IPS-15b (cell line): ENCODE data around the gene VWA3B.
"Not testable (repeated sequence)": the region's sequence is repeated elsewhere in the genome, so short reads cannot be mapped to it uniquely, and the experiment has no call there.

Source experiments
- H3K27me3 ChIP-seq: one replicate; pipeline ENCODE4 v1.6.1; 2013; ENCODE audit warnings: low read length; ENCODE audit not compliant: control insufficient read depth, insufficient read depth
- H3K36me3 ChIP-seq: one replicate; pipeline ENCODE4 v1.6.1; 2013; ENCODE audit warnings: low read length; ENCODE audit not compliant: control insufficient read depth, insufficient read depth
- H3K4me1 ChIP-seq: one replicate; pipeline ENCODE4 v1.6.1; 2013; ENCODE audit warnings: mild to moderate bottlenecking, low read length; ENCODE audit not compliant: control insufficient read depth, insufficient read depth
- H3K4me3 ChIP-seq: one replicate; pipeline ENCODE4 v1.5.1; 2013; ENCODE audit warnings: low read depth, low read length
- H3K9ac ChIP-seq: one replicate; pipeline ENCODE4 v1.6.1; 2013; ENCODE audit warnings: low read depth, mild to moderate bottlenecking, low read length
- H3K9me3 ChIP-seq: one replicate; pipeline ENCODE4 v1.6.1; 2013; ENCODE audit warnings: mild to moderate bottlenecking, low read length; ENCODE audit not compliant: control insufficient read depth, insufficient read depth

Gene VWA3B

GRCh38 chr2:98090951-98091350, 4.0 kb downstream of the VWA3B start:
- Histone ChIP-seq H3K9me3 (no peaks in the 10 kb centered on the region), H3K9ac (no peak overlapping the region), H3K36me3 (no peaks in the 10 kb centered on the region), H3K4me1 (peaks cover 4% of the 10 kb centered on the region), H3K4me3 (no peak overlapping the region), H3K27me3 (peaks cover 25% of the 10 kb centered on the region)

DNA sequence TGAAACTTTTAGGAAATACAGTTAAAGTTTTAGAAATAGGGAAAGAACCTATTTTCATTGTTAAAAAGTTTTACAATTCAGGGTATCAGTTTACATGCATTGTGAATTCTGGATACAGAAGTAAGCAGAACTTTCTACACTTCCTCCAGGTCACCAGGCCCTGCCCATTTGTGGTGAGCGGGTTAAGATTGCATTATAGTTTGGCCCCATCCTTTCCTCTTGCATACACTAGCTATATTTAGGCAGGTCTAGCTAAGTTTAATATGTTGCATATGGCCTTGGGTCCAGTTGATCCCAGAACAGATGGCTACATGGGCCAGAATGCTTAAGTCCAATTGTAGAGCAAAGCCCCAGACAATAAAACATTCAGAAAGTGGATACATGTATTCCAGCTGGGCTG, 4.8 kb downstream of the VWA3B start:
- no peaks in the 10 kb centered on the region for H3K4me1 ChIP-seq
- H3K9me3 ChIP-seq, result no peaks in the 10 kb centered on the region
- H3K9ac ChIP-seq, result no peak overlapping the region
- H3K27me3 ChIP-seq, result peaks cover 19% of the 10 kb centered on the region
- H3K4me3 ChIP-seq, result no peak overlapping the region
- no peaks in the 10 kb centered on the region for H3K36me3 ChIP-seq

- no peak overlapping the region for H3K4me3 ChIP-seq
- H3K9ac ChIP-seq, result no peak overlapping the region
- H3K27me3 ChIP-seq, result peaks cover 8% of the 10 kb centered on the region
- no peaks in the 10 kb centered on the region for H3K9me3 ChIP-seq
- no peaks in the 10 kb centered on the region for H3K36me3 ChIP-seq
- no peaks in the 10 kb centered on the region for H3K4me1 ChIP-seq
Measured at GRCh38 chr2:98093146-98093545, 6.2 kb downstream of the VWA3B start.

DNA sequence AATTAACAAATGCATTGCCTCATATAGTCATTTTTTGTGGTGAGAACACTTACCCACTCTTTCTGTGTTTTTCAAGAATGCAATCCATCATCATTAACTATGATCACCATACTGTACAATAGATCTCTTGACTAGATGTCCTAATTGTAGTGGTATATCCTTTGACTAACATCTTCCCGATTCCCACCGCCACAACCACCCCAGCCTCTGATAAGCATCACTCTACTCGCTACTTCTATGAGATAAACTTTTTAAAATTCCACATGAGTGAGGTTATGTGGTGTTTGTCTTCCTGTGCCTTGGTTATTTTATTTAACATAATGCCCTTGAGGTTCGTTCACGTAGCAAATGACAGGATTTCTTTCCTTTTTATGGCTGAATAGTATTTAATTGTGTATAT, 6.6 kb downstream of the VWA3B start:
- Histone ChIP-seq H3K9me3 (no peaks in the 10 kb centered on the region), H3K4me1 (no peaks in the 10 kb centered on the region), H3K4me3 (no peak overlapping the region), H3K36me3 (no peaks in the 10 kb centered on the region), H3K9ac (no peak overlapping the region), H3K27me3 (peaks cover 3% of the 10 kb centered on the region)

DNA sequence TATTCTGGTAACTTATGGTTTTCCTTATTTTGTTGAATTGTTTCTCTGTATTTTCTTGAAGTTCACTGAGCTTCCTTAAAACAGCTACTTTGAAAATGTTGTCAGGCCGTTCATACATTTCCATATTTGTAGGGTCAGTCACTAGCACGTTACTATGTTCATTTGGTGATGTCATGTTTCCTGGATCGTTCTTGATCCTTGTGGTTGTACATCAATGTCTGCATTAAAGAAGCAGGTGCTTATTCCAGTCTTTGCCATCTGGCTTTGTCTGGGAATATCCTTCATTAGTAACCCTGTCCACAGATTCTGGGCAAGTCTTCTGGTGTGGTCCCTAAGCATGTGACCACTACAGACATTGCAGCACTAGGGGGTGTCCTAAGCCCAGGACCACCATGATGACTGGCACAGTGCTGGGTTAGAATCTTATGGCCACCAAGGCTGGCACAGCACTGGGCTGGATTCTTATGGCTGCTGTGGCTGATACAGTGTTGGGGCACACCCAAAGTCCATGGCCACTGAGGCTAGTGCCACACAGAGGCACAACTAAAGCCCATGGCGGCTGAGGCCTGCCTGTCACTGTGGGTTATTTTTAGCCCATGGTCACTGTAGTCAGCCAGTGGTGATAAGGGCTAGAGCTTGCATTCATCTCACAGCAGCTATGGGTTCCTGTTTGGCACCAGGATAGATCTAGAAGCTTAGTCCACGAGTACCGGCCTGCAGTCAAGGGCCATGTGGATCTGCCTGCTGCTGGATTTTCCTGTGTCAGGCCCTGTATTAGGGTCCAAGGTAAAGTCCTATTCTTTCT, 13.2 kb downstream of the VWA3B start:
- H3K9me3 ChIP-seq, result no peaks in the 10 kb centered on the region
- no peaks in the 10 kb centered on the region for H3K4me1 ChIP-seq
- no peaks in the 10 kb centered on the region for H3K27me3 ChIP-seq
- no peak overlapping the region for H3K9ac ChIP-seq
- no peak overlapping the region for H3K4me3 ChIP-seq
- no peaks in the 10 kb centered on the region for H3K36me3 ChIP-seq

DNA sequence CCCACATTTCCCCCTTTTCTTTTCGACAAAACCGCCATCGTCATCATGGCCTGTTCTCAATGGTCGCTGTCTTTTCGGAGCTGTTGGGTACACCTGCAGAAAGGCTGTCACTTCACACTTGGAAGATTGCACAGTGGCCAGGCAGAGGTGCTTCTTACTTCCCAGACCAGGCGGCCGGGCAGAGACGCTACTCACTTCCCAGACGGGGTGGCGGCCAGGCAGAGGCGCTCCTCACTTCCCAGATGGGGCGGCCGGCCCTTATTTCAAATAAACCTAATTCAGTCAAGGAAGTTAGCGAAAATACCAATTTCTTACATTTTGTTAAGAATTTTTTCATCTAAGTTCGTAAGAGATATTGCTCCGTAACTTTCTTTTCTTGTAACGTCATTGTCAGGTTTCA, 15.3 kb downstream of the VWA3B start:
- H3K9me3 ChIP-seq, H3K4me1 ChIP-seq, H3K27me3 ChIP-seq, H3K9ac ChIP-seq, H3K36me3 ChIP-seq, H3K4me3 ChIP-seq: not testable (repeated sequence)

DNA sequence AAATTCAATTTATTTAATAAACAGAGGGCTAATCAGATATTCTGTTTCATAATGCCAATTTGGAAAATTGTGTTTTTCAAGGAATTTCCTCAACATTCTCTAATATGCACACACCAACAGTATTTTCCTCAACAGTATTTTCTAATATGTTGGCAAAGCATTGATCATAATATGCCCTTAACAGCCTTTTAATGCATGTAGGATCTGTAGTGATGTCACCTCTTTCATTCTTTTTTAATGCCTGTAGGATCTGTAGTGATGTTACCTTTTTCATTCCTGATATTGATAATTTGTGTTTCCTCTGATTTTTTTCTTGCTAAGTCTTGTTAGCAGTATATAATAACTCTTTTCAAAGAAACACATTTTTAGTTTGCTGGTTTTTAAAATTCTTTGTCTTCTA, 15.9 kb downstream of the VWA3B start:
- Histone ChIP-seq H3K9ac (no peak overlapping the region), H3K4me3 (no peak overlapping the region), H3K4me1 (no peaks in the 10 kb centered on the region), H3K9me3 (no peaks in the 10 kb centered on the region), H3K27me3 (no peaks in the 10 kb centered on the region), H3K36me3 (no peaks in the 10 kb centered on the region)

DNA sequence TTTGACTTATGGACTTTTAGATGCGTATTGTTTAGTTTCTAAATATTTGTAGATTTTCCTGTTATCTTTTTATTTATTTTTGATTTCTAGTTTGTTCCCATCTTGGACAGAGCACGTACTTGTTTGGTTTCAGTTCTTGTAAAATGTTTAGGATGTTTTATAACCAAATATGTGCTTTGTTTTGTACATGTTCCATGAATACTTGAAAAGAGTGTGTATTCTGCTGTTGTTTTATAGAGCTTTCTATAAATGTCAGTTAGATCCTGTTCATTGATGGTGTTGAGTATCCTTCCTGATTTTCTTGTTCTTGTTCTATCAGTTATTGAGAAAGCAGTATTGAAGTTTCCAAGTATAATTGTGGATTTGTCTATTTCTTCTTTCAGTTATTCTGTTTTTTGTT, 21.1 kb downstream of the VWA3B start:
- Histone ChIP-seq H3K4me1 (no peaks in the 10 kb centered on the region), H3K36me3 (no peaks in the 10 kb centered on the region), H3K9ac (no peak overlapping the region), H3K4me3 (no peak overlapping the region), H3K9me3 (no peaks in the 10 kb centered on the region), H3K27me3 (no peaks in the 10 kb centered on the region)

DNA sequence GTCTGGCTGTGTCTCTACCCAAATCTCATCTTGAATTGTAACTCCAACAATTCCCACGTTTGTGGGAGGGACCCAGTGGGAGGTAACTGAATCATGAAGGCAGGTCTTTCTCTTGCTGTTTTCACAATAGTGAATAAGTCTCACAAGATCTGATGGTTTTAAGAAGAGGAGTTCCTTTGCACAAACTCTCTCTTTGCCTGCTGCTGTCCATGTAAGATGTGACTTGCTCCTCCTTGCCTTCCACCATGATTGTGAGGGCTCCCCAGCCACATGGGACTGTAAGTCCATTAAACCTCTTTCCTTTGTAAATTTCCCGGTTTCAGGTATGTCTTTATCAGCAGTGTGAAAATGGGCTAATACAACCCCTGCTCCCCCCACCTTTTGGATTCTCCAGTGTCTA, 23.8 kb downstream of the VWA3B start:
- Histone ChIP-seq H3K4me3 (no peak overlapping the region), H3K27me3 (no peaks in the 10 kb centered on the region), H3K4me1 (no peaks in the 10 kb centered on the region), H3K36me3 (no peaks in the 10 kb centered on the region), H3K9ac (no peak overlapping the region), H3K9me3 (no peaks in the 10 kb centered on the region)

GRCh38 chr2:98114643-98115330, 27.8 kb downstream of the VWA3B start:
- Histone ChIP-seq H3K9ac (no peak overlapping the region), H3K4me1 (no peaks in the 10 kb centered on the region), H3K27me3 (no peaks in the 10 kb centered on the region), H3K9me3 (no peaks in the 10 kb centered on the region), H3K36me3 (no peaks in the 10 kb centered on the region), H3K4me3 (no peak overlapping the region)

DNA sequence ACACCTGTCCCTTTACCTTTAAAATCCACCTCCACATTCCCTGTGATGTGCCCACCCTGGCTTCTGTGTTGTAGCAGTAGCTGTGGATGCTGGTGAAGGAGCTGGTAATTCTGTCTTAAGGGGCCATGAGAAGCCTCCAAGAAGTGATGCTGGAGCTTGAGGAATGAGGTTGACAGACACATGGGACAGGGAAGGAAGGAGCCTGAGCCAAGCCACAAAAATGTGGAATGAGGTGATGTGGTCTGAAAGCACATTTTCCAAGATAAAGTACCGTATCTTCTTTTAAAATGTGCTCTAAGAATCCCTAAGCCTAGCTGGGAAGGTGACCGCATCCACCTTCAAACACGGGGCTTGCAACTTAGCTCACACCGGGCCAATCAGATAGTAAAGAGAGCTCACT, 31.2 kb downstream of the VWA3B start:
- Histone ChIP-seq H3K9me3 (no peaks in the 10 kb centered on the region), H3K4me1 (no peaks in the 10 kb centered on the region), H3K4me3 (no peak overlapping the region), H3K36me3 (no peaks in the 10 kb centered on the region), H3K27me3 (no peaks in the 10 kb centered on the region), H3K9ac (no peak overlapping the region)

DNA sequence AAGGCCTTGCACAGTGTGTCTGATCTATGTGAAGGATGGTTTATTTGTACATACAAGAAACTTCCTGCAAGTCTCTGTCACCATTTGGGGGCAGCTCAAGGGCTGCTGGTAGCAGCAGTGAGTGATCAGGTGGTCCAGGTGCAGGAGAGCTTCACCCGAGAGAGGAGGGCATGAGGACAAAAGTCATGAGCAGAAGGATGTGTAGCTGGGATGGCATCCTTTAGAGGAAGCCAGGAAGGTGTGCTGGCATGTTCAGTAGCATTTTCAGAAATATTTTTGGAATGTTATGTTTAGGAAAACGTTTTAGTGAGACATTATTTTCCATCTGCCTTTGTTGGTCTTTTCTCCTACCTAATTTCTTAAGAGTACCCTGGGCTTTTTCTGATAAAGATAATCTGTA, 31.9 kb downstream of the VWA3B start:
- Histone ChIP-seq H3K4me1 (no peaks in the 10 kb centered on the region), H3K9ac (no peak overlapping the region), H3K9me3 (no peaks in the 10 kb centered on the region), H3K4me3 (no peak overlapping the region), H3K36me3 (no peaks in the 10 kb centered on the region), H3K27me3 (no peaks in the 10 kb centered on the region)
